ENCODE data around the gene BLTP1. TPM values are rescaled to one million over a fixed set of nuclear protein-coding genes. Genes with fewer than 3 reads are reported as not detected.
"Not testable (repeated sequence)": the region's sequence is repeated elsewhere in the genome, so short reads cannot be mapped to it uniquely, and the experiment has no call there.

BLTP1 gene
- total RNA-seq: 100 to 1,000 TPM; 117 to 130 (median 124) TPM
- 228 TPM for total RNA-seq (2013)

- Histone ChIP-seq H3K27ac (ENCODE audit: low read length) (peak within 1 kb of the TSS; percentile 83), H3K4me3 (ENCODE audit: low read length) (peak within 1 kb of the TSS; percentile 82), H3K4me1 (ENCODE audit: control insufficient read depth, insufficient read depth, low read length) (no peaks in the 10 kb centered on the region), H3K27me3 (ENCODE audit: control insufficient read depth, insufficient read depth, low read length) (no peaks in the 10 kb centered on the region), H3K36me3 (ENCODE audit: control insufficient read depth, insufficient read depth, low read length) (peaks cover 5% of the 10 kb centered on the region), H3K9me3 (ENCODE audit: control insufficient read depth, insufficient read depth, low read length) (no peaks in the 10 kb centered on the region)
- H3K36me3 Mint-ChIP-seq: no peaks in the 10 kb centered on the region
- H3K27me3 Mint-ChIP-seq (ENCODE audit: low read depth in 2 of 2): peaks cover 0 to 5% of the 10 kb centered on the region in 2 donors
- 0% methylated on average over 52 of the region's 53 CpGs for WGBS (ENCODE audit: insufficient coverage)
- DNase-seq (peak; percentile 80 to 94), ATAC-seq (peak; percentile 92 to 96 (median 94))
- no peaks in the 10 kb centered on the region for H3K9me3 Mint-ChIP-seq
- peak within 1 kb of the TSS; percentile 94 for H3K27ac Mint-ChIP-seq
- peak within 1 kb of the TSS; percentile 98 for H3K4me3 Mint-ChIP-seq
- peaks cover 40 to 50% of the 10 kb centered on the region in 2 donors for H3K4me1 Mint-ChIP-seq
- no peak for TF ChIP-seq CTCF (IDR thresholded peaks at IDR 0.05)
- intact Hi-C loops (cut with micrococcal nuclease): loop anchor here (1.0 kb wide), 2 partner anchors 202 to 252 kb away; no protein-coding TSS in a partner anchor
These were observed at the start of gene BLTP1 for GRCh38 chr4:122151982-122152710. Gene BLTP1, plus strand, starts transcription at chr4:122152331. Its CDS starts 18,317 bp downstream, at chr4:122170648.

GRCh38 chr4:122104184-122104583 is 47.9 kb upstream of the BLTP1 start:
- H3K9me3 ChIP-seq (ENCODE audit: control insufficient read depth, insufficient read depth, low read length): no peaks in the 10 kb centered on the region
- Mint-ChIP-seq H3K27me3 (ENCODE audit: low read depth in 2 of 2) (peaks cover 24 to 53% of the 10 kb centered on the region in 2 donors), H3K9me3 (no peaks in the 10 kb centered on the region), H3K4me1 (peaks cover 0 to 6% of the 10 kb centered on the region in 2 donors), H3K27ac (no peak overlapping the region), H3K36me3 (no peaks in the 10 kb centered on the region), H3K4me3 (no peak overlapping the region)
- no peak overlapping the region for H3K4me3 ChIP-seq (ENCODE audit: low read length)
- no peaks in the 10 kb centered on the region for H3K36me3 ChIP-seq (ENCODE audit: control insufficient read depth, insufficient read depth, low read length)
- ATAC-seq (no peak), DNase-seq (no peak)
- no peaks in the 10 kb centered on the region for H3K27me3 ChIP-seq (ENCODE audit: control insufficient read depth, insufficient read depth, low read length)
- intact Hi-C loops (cut with micrococcal nuclease): no loop called here
- no peak for TF ChIP-seq CTCF (IDR thresholded peaks at IDR 0.05)
- H3K4me1 ChIP-seq (ENCODE audit: control insufficient read depth, insufficient read depth, low read length): no peaks in the 10 kb centered on the region
- no peak overlapping the region for H3K27ac ChIP-seq (ENCODE audit: low read length)

GRCh38 chr4:122107680-122108079 is 44.5 kb upstream of the BLTP1 start:
- 76% methylated on average over 2 of the region's 2 CpGs for WGBS (ENCODE audit: insufficient coverage)
- no peak for TF ChIP-seq CTCF (IDR thresholded peaks at IDR 0.05)
- ATAC-seq: no peak
- Histone ChIP-seq H3K27ac (ENCODE audit: low read length) (no peak overlapping the region), H3K4me3 (ENCODE audit: low read length) (no peak overlapping the region), H3K4me1 (ENCODE audit: control insufficient read depth, insufficient read depth, low read length) (no peaks in the 10 kb centered on the region), H3K9me3 (ENCODE audit: control insufficient read depth, insufficient read depth, low read length) (no peaks in the 10 kb centered on the region), H3K36me3 (ENCODE audit: control insufficient read depth, insufficient read depth, low read length) (no peaks in the 10 kb centered on the region), H3K27me3 (ENCODE audit: control insufficient read depth, insufficient read depth, low read length) (no peaks in the 10 kb centered on the region)
- Mint-ChIP-seq H3K4me1 (peaks cover 0 to 6% of the 10 kb centered on the region in 2 donors), H3K27ac (no peak overlapping the region), H3K27me3 (ENCODE audit: low read depth in 2 of 2) (peaks cover 20 to 44% of the 10 kb centered on the region in 2 donors), H3K36me3 (no peaks in the 10 kb centered on the region), H3K9me3 (no peaks in the 10 kb centered on the region), H3K4me3 (no peak overlapping the region)
- DNase-seq: no peak
- intact Hi-C loops (cut with micrococcal nuclease): no loop called here

GRCh38 chr4:122110304-122110703 is 41.8 kb upstream of the BLTP1 start:
- 96% methylated on average over 14 of the region's 14 CpGs for WGBS (ENCODE audit: insufficient coverage)
- H3K9me3 ChIP-seq (ENCODE audit: control insufficient read depth, insufficient read depth, low read length); H3K4me3 Mint-ChIP-seq; H3K4me3 ChIP-seq (ENCODE audit: low read length); H3K27ac Mint-ChIP-seq; ATAC-seq; H3K27ac ChIP-seq (ENCODE audit: low read length); H3K9me3 Mint-ChIP-seq; H3K27me3 ChIP-seq (ENCODE audit: control insufficient read depth, insufficient read depth, low read length); intact Hi-C loops (cut with micrococcal nuclease); H3K36me3 ChIP-seq (ENCODE audit: control insufficient read depth, insufficient read depth, low read length); H3K4me1 ChIP-seq (ENCODE audit: control insufficient read depth, insufficient read depth, low read length); H3K4me1 Mint-ChIP-seq; DNase-seq; H3K36me3 Mint-ChIP-seq: not testable (repeated sequence)
- peaks cover 13 to 31% of the 10 kb centered on the region in 2 donors for H3K27me3 Mint-ChIP-seq (ENCODE audit: low read depth in 2 of 2)

Measured in natural killer cell (primary cell).